ENCODE measurements around the gene TRIM75.
"Not testable (repeated sequence)": the region's sequence is repeated elsewhere in the genome, so short reads cannot be mapped to it uniquely, and the experiment has no call there.

TRIM75 gene

GRCh38 chr4:165031436-165032211 is 22.0 kb upstream of the TRIM75 start, which contains the start of gene TRIM60:
TRIM60 (plus strand) TSS chr4:165031999; CDS start chr4:165040073, 8,074 bp downstream.
- Histone ChIP-seq H3K27me3 (ENCODE audit: control insufficient read depth, insufficient read depth, low read length) (no peaks in the 10 kb centered on the region), H3K4me3 (ENCODE audit: low read length) (no peak within 1 kb of the TSS), H3K36me3 (ENCODE audit: control insufficient read depth, insufficient read depth, low read length) (no peaks in the 10 kb centered on the region), H3K4me1 (ENCODE audit: control insufficient read depth, insufficient read depth, low read length) (no peaks in the 10 kb centered on the region), H3K27ac (ENCODE audit: low read depth, low read length) (no peak within 1 kb of the TSS), H3K9ac (ENCODE audit: low read length) (no peak within 1 kb of the TSS)

DNA sequence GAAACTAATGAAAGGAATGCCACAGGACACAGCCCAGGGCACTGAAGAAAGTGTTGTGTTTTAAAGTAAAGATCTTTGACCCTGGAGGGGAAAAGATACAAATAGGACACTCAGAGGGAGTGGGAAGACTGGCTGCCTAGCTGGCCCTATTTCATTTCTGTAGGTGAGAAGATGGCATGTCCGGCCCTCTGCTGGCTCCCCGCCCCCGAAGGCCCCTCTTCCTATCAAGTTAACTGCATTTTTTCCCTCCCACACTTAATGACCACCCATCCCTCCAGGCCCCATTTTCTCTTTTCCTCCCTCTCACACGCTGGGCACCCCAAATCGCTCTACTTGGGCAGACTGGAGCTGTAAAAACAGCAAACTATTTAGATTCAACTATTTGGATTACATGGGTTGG is 5.5 kb upstream of the TRIM75 start:
- Histone ChIP-seq H3K36me3 (ENCODE audit: control insufficient read depth, insufficient read depth, low read length) (no peaks in the 10 kb centered on the region), H3K4me1 (ENCODE audit: control insufficient read depth, insufficient read depth, low read length) (no peaks in the 10 kb centered on the region)

GRCh38 chr4:165052627-165053026 is 1.0 kb upstream of the TRIM75 start:
- Histone ChIP-seq H3K4me1 (ENCODE audit: control insufficient read depth, insufficient read depth, low read length) (no peaks in the 10 kb centered on the region), H3K27ac (ENCODE audit: low read depth, low read length) (no peak overlapping the region), H3K4me3 (ENCODE audit: low read length) (no peak overlapping the region), H3K9ac (ENCODE audit: low read length) (no peak overlapping the region), H3K36me3 (ENCODE audit: control insufficient read depth, insufficient read depth, low read length) (no peaks in the 10 kb centered on the region), H3K27me3 (ENCODE audit: control insufficient read depth, insufficient read depth, low read length) (no peaks in the 10 kb centered on the region)

More for the DNA sequence above, 5.5 kb upstream of the TRIM75 start:
- Histone ChIP-seq H3K27me3 (ENCODE audit: control insufficient read depth, insufficient read depth, low read length) (no peaks in the 10 kb centered on the region), H3K9ac (ENCODE audit: low read length) (no peak overlapping the region), H3K27ac (ENCODE audit: low read depth, low read length) (no peak overlapping the region), H3K4me3 (ENCODE audit: low read length) (no peak overlapping the region)

- Histone ChIP-seq H3K4me1 (ENCODE audit: control insufficient read depth, insufficient read depth, low read length) (no peaks in the 10 kb centered on the region), H3K9ac (ENCODE audit: low read length) (no peak overlapping the region), H3K36me3 (ENCODE audit: control insufficient read depth, insufficient read depth, low read length) (no peaks in the 10 kb centered on the region), H3K27ac (ENCODE audit: low read depth, low read length) (no peak overlapping the region), H3K4me3 (ENCODE audit: low read length) (no peak overlapping the region), H3K27me3 (ENCODE audit: control insufficient read depth, insufficient read depth, low read length) (no peaks in the 10 kb centered on the region)
Observed at GRCh38 chr4:165055601-165056000, 1.9 kb downstream of the TRIM75 start.

DNA sequence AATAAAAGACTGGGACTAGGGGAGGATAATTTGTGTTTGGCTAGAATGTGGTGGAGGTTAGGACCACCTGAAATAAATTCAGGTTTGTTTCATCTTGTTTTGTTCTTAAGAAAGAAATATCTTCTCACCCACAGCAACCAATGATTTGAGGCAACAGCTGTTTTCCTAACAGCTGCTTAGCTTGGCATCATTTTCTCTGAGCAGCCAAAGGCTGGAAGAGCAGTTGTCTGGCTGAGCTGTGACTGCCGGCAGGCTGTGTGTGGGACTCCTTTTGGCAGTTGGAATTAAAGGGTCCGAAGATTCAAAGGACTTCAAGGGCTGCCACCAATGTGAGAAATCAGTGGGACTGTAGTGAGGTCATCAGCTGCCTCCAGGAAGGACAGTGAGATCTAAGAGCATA is 5.0 kb downstream of the TRIM75 start:
- Histone ChIP-seq H3K27me3 (ENCODE audit: control insufficient read depth, insufficient read depth, low read length) (no peaks in the 10 kb centered on the region), H3K27ac (ENCODE audit: low read depth, low read length) (no peak overlapping the region), H3K36me3 (ENCODE audit: control insufficient read depth, insufficient read depth, low read length) (no peaks in the 10 kb centered on the region), H3K4me1 (ENCODE audit: control insufficient read depth, insufficient read depth, low read length) (no peaks in the 10 kb centered on the region), H3K9ac (ENCODE audit: low read length) (no peak overlapping the region), H3K4me3 (ENCODE audit: low read length) (no peak overlapping the region)

DNA sequence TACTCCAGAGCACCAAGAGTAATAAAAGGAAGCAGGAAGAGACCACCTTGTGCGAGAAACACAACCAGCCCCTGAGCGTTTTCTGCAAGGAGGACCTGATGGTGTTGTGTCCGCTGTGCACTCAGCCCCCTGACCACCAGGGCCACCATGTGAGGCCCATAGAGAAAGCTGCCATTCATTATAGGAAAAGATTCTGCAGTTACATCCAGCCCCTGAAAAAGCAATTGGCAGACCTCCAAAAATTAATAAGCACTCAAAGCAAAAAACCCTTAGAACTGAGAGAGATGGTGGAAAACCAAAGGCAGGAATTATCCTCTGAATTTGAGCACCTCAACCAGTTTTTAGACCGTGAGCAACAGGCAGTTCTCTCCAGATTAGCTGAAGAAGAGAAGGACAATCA is 5.7 kb downstream of the TRIM75 start:
- Histone ChIP-seq H3K36me3 (ENCODE audit: control insufficient read depth, insufficient read depth, low read length) (no peaks in the 10 kb centered on the region), H3K27me3 (ENCODE audit: control insufficient read depth, insufficient read depth, low read length) (no peaks in the 10 kb centered on the region), H3K27ac (ENCODE audit: low read depth, low read length) (no peak overlapping the region), H3K9ac (ENCODE audit: low read length) (no peak overlapping the region), H3K4me1 (ENCODE audit: control insufficient read depth, insufficient read depth, low read length) (no peaks in the 10 kb centered on the region), H3K4me3 (ENCODE audit: low read length) (no peak overlapping the region)

DNA sequence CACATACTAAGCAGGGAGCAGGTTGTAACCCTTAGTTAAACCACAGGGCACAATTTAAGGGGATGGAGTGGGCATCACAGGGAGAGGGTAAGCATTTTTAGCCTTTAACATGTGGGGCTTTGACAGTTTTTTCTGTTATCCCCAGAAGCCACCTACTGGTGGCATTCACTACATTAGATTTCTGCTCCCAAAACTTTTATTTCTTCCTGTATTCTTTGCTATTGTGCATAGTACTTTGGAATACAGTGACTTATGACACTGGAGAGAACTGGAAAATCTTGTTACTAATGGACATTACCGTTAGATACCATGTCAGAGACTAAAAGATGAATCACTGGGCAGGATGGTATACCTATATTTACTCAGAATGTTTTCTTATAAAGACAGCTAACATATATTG is 7.3 kb downstream of the TRIM75 start:
- no peaks in the 10 kb centered on the region for H3K27me3 ChIP-seq (ENCODE audit: control insufficient read depth, insufficient read depth, low read length)
- no peaks in the 10 kb centered on the region for H3K36me3 ChIP-seq (ENCODE audit: control insufficient read depth, insufficient read depth, low read length)
- H3K4me1 ChIP-seq (ENCODE audit: control insufficient read depth, insufficient read depth, low read length), result no peaks in the 10 kb centered on the region
- no peak overlapping the region for H3K27ac ChIP-seq (ENCODE audit: low read depth, low read length)
- H3K4me3 ChIP-seq (ENCODE audit: low read length), result no peak overlapping the region
- no peak overlapping the region for H3K9ac ChIP-seq (ENCODE audit: low read length)

GRCh38 chr4:165070560-165070959 is 16.9 kb downstream of the TRIM75 start:
- no peak overlapping the region for H3K9ac ChIP-seq (ENCODE audit: low read length)
- no peaks in the 10 kb centered on the region for H3K36me3 ChIP-seq (ENCODE audit: control insufficient read depth, insufficient read depth, low read length)
- H3K4me1 ChIP-seq (ENCODE audit: control insufficient read depth, insufficient read depth, low read length), result no peaks in the 10 kb centered on the region
- H3K27me3 ChIP-seq (ENCODE audit: control insufficient read depth, insufficient read depth, low read length), result no peaks in the 10 kb centered on the region
- H3K4me3 ChIP-seq (ENCODE audit: low read length), result no peak overlapping the region
- no peak overlapping the region for H3K27ac ChIP-seq (ENCODE audit: low read depth, low read length)

- H3K4me1 ChIP-seq (ENCODE audit: control insufficient read depth, insufficient read depth, low read length); H3K9ac ChIP-seq (ENCODE audit: low read length); H3K4me3 ChIP-seq (ENCODE audit: low read length); H3K27me3 ChIP-seq (ENCODE audit: control insufficient read depth, insufficient read depth, low read length); H3K27ac ChIP-seq (ENCODE audit: low read depth, low read length); H3K36me3 ChIP-seq (ENCODE audit: control insufficient read depth, insufficient read depth, low read length): not testable (repeated sequence)
Observed at GRCh38 chr4:165073346-165073745, 19.7 kb downstream of the TRIM75 start.

DNA sequence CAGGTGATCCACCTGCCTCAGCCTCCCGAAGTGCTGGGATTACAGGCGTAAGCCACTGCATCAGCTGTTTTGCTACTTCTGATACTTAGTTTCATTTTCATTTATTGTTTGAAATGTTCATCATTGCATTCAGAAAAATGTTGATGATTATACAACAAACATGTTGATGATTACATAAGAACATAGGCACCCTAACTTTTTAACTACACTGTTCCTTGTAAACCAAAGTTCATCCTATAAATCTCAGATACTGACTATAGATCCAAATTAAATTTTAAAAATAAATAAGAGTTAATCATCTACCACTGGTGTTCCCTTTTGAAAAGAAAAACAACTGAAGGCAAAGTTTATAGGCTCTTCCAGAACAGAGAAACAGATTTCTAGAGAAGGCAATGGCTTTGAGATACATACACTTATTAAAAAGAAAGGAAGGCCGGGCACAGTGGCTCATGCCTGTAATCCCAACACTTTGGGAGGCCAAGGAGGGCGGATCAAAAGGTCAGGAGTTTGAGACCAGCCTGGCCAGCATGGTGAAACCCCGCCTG is 23.4 kb downstream of the TRIM75 start:
- Histone ChIP-seq H3K27ac (ENCODE audit: low read depth, low read length) (no peak overlapping the region), H3K4me3 (ENCODE audit: low read length) (no peak overlapping the region), H3K4me1 (ENCODE audit: control insufficient read depth, insufficient read depth, low read length) (no peaks in the 10 kb centered on the region), H3K27me3 (ENCODE audit: control insufficient read depth, insufficient read depth, low read length) (no peaks in the 10 kb centered on the region), H3K9ac (ENCODE audit: low read length) (no peak overlapping the region), H3K36me3 (ENCODE audit: control insufficient read depth, insufficient read depth, low read length) (no peaks in the 10 kb centered on the region)

DNA sequence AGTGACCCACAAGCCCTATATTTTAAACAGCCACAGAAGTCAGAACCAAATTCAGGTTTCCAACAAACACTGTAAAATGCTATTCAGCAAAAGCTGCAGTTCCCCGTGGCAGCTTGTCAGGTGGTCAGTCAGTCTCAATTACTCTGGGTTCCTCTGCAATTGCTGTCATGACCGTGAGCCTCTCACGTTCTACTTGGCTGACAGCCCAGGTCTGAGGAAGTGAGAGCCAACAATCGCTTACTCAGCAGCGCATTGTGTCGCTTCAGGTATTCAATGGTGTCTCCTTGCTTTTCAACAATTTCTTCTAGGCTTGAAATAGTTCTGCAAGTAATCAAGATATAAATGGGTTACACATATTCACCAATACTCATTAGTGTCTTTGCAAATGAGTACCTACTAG is 25.8 kb downstream of the TRIM75 start:
- H3K4me1 ChIP-seq (ENCODE audit: control insufficient read depth, insufficient read depth, low read length), result no peaks in the 10 kb centered on the region
- H3K36me3 ChIP-seq (ENCODE audit: control insufficient read depth, insufficient read depth, low read length), result no peaks in the 10 kb centered on the region
- H3K27me3 ChIP-seq (ENCODE audit: control insufficient read depth, insufficient read depth, low read length), result no peaks in the 10 kb centered on the region
- no peak overlapping the region for H3K9ac ChIP-seq (ENCODE audit: low read length)
- no peak overlapping the region for H3K27ac ChIP-seq (ENCODE audit: low read depth, low read length)
- H3K4me3 ChIP-seq (ENCODE audit: low read length), result no peak overlapping the region

GRCh38 chr4:165084787-165085186 is 31.1 kb downstream of the TRIM75 start:
- not testable (repeated sequence) for H3K4me3 ChIP-seq (ENCODE audit: low read length); H3K4me1 ChIP-seq (ENCODE audit: control insufficient read depth, insufficient read depth, low read length); H3K9ac ChIP-seq (ENCODE audit: low read length); H3K27me3 ChIP-seq (ENCODE audit: control insufficient read depth, insufficient read depth, low read length); H3K27ac ChIP-seq (ENCODE audit: low read depth, low read length); H3K36me3 ChIP-seq (ENCODE audit: control insufficient read depth, insufficient read depth, low read length)

GRCh38 chr4:165085946-165086345 is 32.3 kb downstream of the TRIM75 start:
- Histone ChIP-seq H3K4me1 (ENCODE audit: control insufficient read depth, insufficient read depth, low read length) (no peaks in the 10 kb centered on the region), H3K27ac (ENCODE audit: low read depth, low read length) (no peak overlapping the region), H3K9ac (ENCODE audit: low read length) (no peak overlapping the region), H3K4me3 (ENCODE audit: low read length) (no peak overlapping the region), H3K36me3 (ENCODE audit: control insufficient read depth, insufficient read depth, low read length) (peaks cover 5% of the 10 kb centered on the region), H3K27me3 (ENCODE audit: control insufficient read depth, insufficient read depth, low read length) (no peaks in the 10 kb centered on the region)

All from rectal smooth muscle tissue (tissue), 1 donor.